ENCODE measurements around the gene CC2D2A. TPM values are rescaled to one million over a fixed set of nuclear protein-coding genes. Genes with fewer than 3 reads are reported as not detected.

CC2D2A gene
- total and polyA plus RNA-seq, 2 of the 13 experiments (the other 11 are each of a cell fraction or from before 2014, with no cell fraction given): 4.2 to 7.2 TPM

DNA sequence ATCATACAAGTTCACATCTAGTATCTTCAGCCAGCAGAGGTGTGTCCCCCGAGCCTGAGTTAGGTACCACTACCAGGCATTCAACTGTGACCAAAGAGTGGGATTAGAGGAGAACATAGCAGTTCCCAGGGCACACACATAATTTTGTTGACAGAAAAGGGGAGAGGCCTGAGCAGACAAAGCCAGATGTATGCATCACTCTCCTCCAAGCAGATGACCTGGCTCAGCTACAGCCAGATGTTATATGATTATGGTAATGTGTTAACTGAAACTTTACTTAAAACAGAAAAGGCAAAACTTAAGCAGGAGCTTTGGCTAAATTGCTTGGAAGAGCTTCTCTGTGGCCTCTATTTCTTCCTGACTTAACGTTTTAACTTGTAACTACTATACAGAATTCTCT is 88.9 kb downstream of the CC2D2A start:
- ATAC-seq: no peak
- FAIRE-seq: no peak
- 94% methylated on average over 2 of the region's 2 CpGs for WGBS (ENCODE audit: low lambda C conversion rate)

DNA sequence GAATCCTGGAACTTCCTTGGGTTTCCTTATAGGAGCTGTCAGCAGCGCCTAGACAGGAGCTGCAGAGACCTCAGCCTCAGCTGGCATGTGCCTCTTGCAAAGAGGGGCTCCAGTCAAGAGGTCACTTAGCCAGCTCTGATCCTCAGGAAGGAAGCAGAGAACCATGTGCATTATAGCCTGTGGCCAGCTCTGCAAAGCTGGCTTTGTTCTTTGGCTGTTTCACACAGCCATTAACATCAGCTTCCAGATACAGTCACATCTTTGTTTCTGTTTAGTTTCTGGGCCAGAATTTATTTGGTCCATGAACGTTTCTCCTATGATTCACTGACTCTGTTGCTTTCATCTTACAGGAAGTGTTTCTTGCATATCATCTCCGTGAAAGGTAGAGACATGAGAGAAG is 92.4 kb downstream of the CC2D2A start:
- H3K4me1 ChIP-seq (ENCODE audit: insufficient read depth, low read length): 0 out of 2 replicates have a peak, but pooled peaks cover 9% of the 10 kb centered on the region
- BruUV-seq (replicated peaks): no TSS peak
- H4K20me1 ChIP-seq (ENCODE audit: insufficient read depth, low read length): no peaks in the 10 kb centered on the region
- DNase-seq (ENCODE audit: low spot score) (no peak), FAIRE-seq (no peak), ATAC-seq (no peak)
- no peak overlapping the region for H3K9ac ChIP-seq (ENCODE audit: insufficient read depth, low read depth, low read length)
- H3K4me2 ChIP-seq (ENCODE audit: low read depth, low read length): no peak overlapping the region
- no peak for TF ChIP-seq MAX (IDR thresholded peaks at IDR 0.05)
- TF ChIP-seq ZNF713 (CRISPR knock-in tag; IDR thresholded peaks at IDR 0.05): no peak
- no peak for TF ChIP-seq ZNF225 (CRISPR knock-in tag; IDR thresholded peaks at IDR 0.05)
- TF ChIP-seq ATF7 (IDR thresholded peaks at IDR 0.05): no peak
- TF ChIP-seq ATF7 (CRISPR knock-in tag; IDR thresholded peaks at IDR 0.05): no peak
- no peaks in the 10 kb centered on the region for H3K79me2 ChIP-seq (ENCODE audit: insufficient read depth, low read length)
- peaks cover 0 to 2% of the 10 kb centered on the region in 2 experiments; a peak in 1 of 5 replicates for H3K36me3 ChIP-seq (replicated peaks in 1 of 2; ENCODE audit: control insufficient read depth in 1 of 2, insufficient read depth in 2 of 2, low read length in 2 of 2)
- intact Hi-C loops (cut with micrococcal nuclease; ENCODE audit: unreplicated experiment) (no loop called here), in situ Hi-C loops (cut with HindIII; ENCODE audit: extremely low pct_ligation_motif_present, low pct_unique_long_range_greater_than_20kb) (no loop called here)
- H3K27ac ChIP-seq (ENCODE audit: extremely low read length, insufficient read depth, low read length): no peak overlapping the region
- H3K4me3 ChIP-seq (replicated peaks in 1 of 3; ENCODE audit: insufficient read depth in 1 of 3, low read depth in 2 of 3, low read length in 3 of 3): no peak overlapping the region
- ChIA-PET POLR2A (no interaction called here), CTCF (ENCODE audit: low intra/inter-chr PET ratio, low total read pairs) (no interaction called here)
- H2AFZ ChIP-seq (ENCODE audit: low read length): no peak overlapping the region
- WGBS (ENCODE audit: low lambda C conversion rate): 72% methylated on average over 2 of the region's 3 CpGs
- no peaks in the 10 kb centered on the region for H3K27me3 ChIP-seq (ENCODE audit: control insufficient read depth in 1 of 2, insufficient read depth in 2 of 2, low read length in 2 of 2)
- H3K9me3 ChIP-seq (ENCODE audit: low read length): no peaks in the 10 kb centered on the region

More for the DNA sequence above, 88.9 kb downstream of the CC2D2A start:
- in situ Hi-C loops (cut with HindIII; ENCODE audit: extremely low pct_ligation_motif_present, low pct_unique_long_range_greater_than_20kb): no loop called here
- Histone ChIP-seq H3K4me3 (replicated peaks in 1 of 3; ENCODE audit: insufficient read depth in 1 of 3, low read depth in 2 of 3, low read length in 3 of 3) (no peak overlapping the region), H3K4me2 (ENCODE audit: low read depth, low read length) (no peak overlapping the region), H3K4me1 (ENCODE audit: insufficient read depth, low read length) (0 out of 2 replicates have a peak, but pooled peaks cover 9% of the 10 kb centered on the region), H3K27me3 (ENCODE audit: control insufficient read depth in 1 of 2, insufficient read depth in 2 of 2, low read length in 2 of 2) (no peaks in the 10 kb centered on the region), H3K79me2 (ENCODE audit: insufficient read depth, low read length) (no peaks in the 10 kb centered on the region), H3K9me3 (ENCODE audit: low read length) (no peaks in the 10 kb centered on the region), H2AFZ (ENCODE audit: low read length) (no peak overlapping the region), H3K27ac (ENCODE audit: extremely low read length, insufficient read depth, low read length) (no peak overlapping the region), H4K20me1 (ENCODE audit: insufficient read depth, low read length) (no peaks in the 10 kb centered on the region), H3K9ac (ENCODE audit: insufficient read depth, low read depth, low read length) (no peak overlapping the region), H3K36me3 (replicated peaks in 1 of 2; ENCODE audit: control insufficient read depth in 1 of 2, insufficient read depth in 2 of 2, low read length in 2 of 2) (peaks cover 1 to 3% of the 10 kb centered on the region in 2 experiments; a peak in 1 of 5 replicates)
- POLR2A ChIA-PET: no interaction called here
- intact Hi-C loops (cut with micrococcal nuclease; ENCODE audit: unreplicated experiment): no loop called here
- BruUV-seq (replicated peaks): no TSS peak
- TF ChIP-seq PHF20 (CRISPR knock-in tag; IDR thresholded peaks at IDR 0.05): no peak
- CTCF ChIA-PET (ENCODE audit: low intra/inter-chr PET ratio, low total read pairs): no interaction called here
- DNase-seq (ENCODE audit: low spot score): no peak
